ENCODE data around the gene CASTOR1.

CASTOR1 gene

GRCh38 chr22:30262917-30263741 is 26.2 kb downstream of the CASTOR1 start:
- Histone ChIP-seq H3K27ac (ENCODE audit: low read depth, low read length, poor library complexity, severe bottlenecking) (no peak overlapping the region), H4K20me1 (ENCODE audit: insufficient read depth, low read length) (no peaks in the 10 kb centered on the region), H3K9ac (ENCODE audit: low read length) (no peak overlapping the region), H3K9me2 (ENCODE audit: low read depth, low read length) (no peaks in the 10 kb centered on the region), H3K79me2 (ENCODE audit: insufficient read depth, low read length) (no peaks in the 10 kb centered on the region), H3F3A (ENCODE audit: insufficient read depth, low read length) (no peaks in the 10 kb centered on the region), H3K27me3 (ENCODE audit: insufficient read depth, low read length) (no peaks in the 10 kb centered on the region), H3K4me1 (ENCODE audit: insufficient read depth, low read length, severe bottlenecking) (peaks cover 17% of the 10 kb centered on the region), H3K4me3 (ENCODE audit: low read depth, low read length, poor library complexity, severe bottlenecking) (no peak overlapping the region), H2AFZ (ENCODE audit: low read length) (no peak overlapping the region), H3K4me2 (ENCODE audit: low read length) (0 out of 2 replicates have a peak overlapping the region, but pooled peaks have one; percentile 8), H3K9me3 (ENCODE audit: low read length) (no peaks in the 10 kb centered on the region), H3K36me3 (ENCODE audit: insufficient read depth, low read length) (no peaks in the 10 kb centered on the region)
- TF ChIP-seq EZH2 (IDR thresholded peaks at IDR 0.05; ENCODE audit: borderline replicate concordance, low read length) (no peak), CTCF (IDR thresholded peaks at IDR 0.05; ENCODE audit: low read length) (peak; percentile 79)

- Histone ChIP-seq H3K27ac (ENCODE audit: low read depth, low read length, poor library complexity, severe bottlenecking) (no peak overlapping the region), H4K20me1 (ENCODE audit: insufficient read depth, low read length) (no peaks in the 10 kb centered on the region), H3K9me3 (ENCODE audit: low read length) (no peaks in the 10 kb centered on the region), H3K9me2 (ENCODE audit: low read depth, low read length) (no peaks in the 10 kb centered on the region), H3K4me3 (ENCODE audit: low read depth, low read length, poor library complexity, severe bottlenecking) (no peak overlapping the region), H2AFZ (ENCODE audit: low read length) (no peak overlapping the region), H3K79me2 (ENCODE audit: insufficient read depth, low read length) (no peaks in the 10 kb centered on the region), H3K36me3 (ENCODE audit: insufficient read depth, low read length) (no peaks in the 10 kb centered on the region), H3K4me1 (ENCODE audit: insufficient read depth, low read length, severe bottlenecking) (peaks cover 14% of the 10 kb centered on the region), H3K9ac (ENCODE audit: low read length) (no peak overlapping the region), H3K27me3 (ENCODE audit: insufficient read depth, low read length) (no peaks in the 10 kb centered on the region), H3K4me2 (ENCODE audit: low read length) (no peak overlapping the region), H3F3A (ENCODE audit: insufficient read depth, low read length) (no peaks in the 10 kb centered on the region)
- no peak for TF ChIP-seq EZH2 (IDR thresholded peaks at IDR 0.05; ENCODE audit: borderline replicate concordance, low read length)
- TF ChIP-seq CTCF (IDR thresholded peaks at IDR 0.05; ENCODE audit: low read length): no peak
Measured at GRCh38 chr22:30262112-30262511, 27.2 kb downstream of the CASTOR1 start.

DNA sequence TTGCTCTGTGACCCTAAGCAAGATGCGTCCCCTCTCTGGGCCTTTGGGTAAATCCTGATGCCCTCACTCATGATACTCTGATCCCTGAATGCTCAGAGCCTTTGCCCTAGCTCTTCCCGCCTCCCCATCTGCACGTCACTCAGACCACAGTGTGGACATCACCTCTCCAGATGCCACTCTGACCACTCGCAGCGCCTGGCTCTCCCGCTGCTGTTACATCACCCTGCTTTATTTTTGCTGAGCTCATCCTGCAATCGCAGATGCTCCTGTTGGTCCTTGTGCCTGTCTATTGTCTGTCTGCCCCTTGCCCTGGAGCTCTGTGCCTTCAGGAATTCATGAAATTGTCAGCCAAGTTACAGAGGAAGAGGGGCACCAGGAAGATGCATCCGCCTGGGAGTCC is 28.2 kb downstream of the CASTOR1 start:
- Histone ChIP-seq H3K27me3 (ENCODE audit: insufficient read depth, low read length) (no peaks in the 10 kb centered on the region), H2AFZ (ENCODE audit: low read length) (no peak overlapping the region), H3K4me3 (ENCODE audit: low read depth, low read length, poor library complexity, severe bottlenecking) (no peak overlapping the region), H3K79me2 (ENCODE audit: insufficient read depth, low read length) (no peaks in the 10 kb centered on the region), H3K4me1 (ENCODE audit: insufficient read depth, low read length, severe bottlenecking) (peaks cover 4% of the 10 kb centered on the region), H3F3A (ENCODE audit: insufficient read depth, low read length) (no peaks in the 10 kb centered on the region), H4K20me1 (ENCODE audit: insufficient read depth, low read length) (no peaks in the 10 kb centered on the region), H3K9ac (ENCODE audit: low read length) (no peak overlapping the region), H3K4me2 (ENCODE audit: low read length) (no peak overlapping the region), H3K9me3 (ENCODE audit: low read length) (no peaks in the 10 kb centered on the region), H3K9me2 (ENCODE audit: low read depth, low read length) (no peaks in the 10 kb centered on the region), H3K27ac (ENCODE audit: low read depth, low read length, poor library complexity, severe bottlenecking) (no peak overlapping the region), H3K36me3 (ENCODE audit: insufficient read depth, low read length) (no peaks in the 10 kb centered on the region)
- TF ChIP-seq EZH2 (IDR thresholded peaks at IDR 0.05; ENCODE audit: borderline replicate concordance, low read length) (no peak), CTCF (IDR thresholded peaks at IDR 0.05; ENCODE audit: low read length) (no peak)
